ENCODE data around the gene RALA. TPM values are rescaled to one million over a fixed set of nuclear protein-coding genes. Genes with fewer than 3 reads are reported as not detected.
A peak's percentile ranks its signal among the peaks of the same experiment; 100 is the strongest.

The RALA gene
- total RNA-seq, 4 donors from 2014 or later = 20.5 to 31.0 (median 26.3) TPM

DNA sequence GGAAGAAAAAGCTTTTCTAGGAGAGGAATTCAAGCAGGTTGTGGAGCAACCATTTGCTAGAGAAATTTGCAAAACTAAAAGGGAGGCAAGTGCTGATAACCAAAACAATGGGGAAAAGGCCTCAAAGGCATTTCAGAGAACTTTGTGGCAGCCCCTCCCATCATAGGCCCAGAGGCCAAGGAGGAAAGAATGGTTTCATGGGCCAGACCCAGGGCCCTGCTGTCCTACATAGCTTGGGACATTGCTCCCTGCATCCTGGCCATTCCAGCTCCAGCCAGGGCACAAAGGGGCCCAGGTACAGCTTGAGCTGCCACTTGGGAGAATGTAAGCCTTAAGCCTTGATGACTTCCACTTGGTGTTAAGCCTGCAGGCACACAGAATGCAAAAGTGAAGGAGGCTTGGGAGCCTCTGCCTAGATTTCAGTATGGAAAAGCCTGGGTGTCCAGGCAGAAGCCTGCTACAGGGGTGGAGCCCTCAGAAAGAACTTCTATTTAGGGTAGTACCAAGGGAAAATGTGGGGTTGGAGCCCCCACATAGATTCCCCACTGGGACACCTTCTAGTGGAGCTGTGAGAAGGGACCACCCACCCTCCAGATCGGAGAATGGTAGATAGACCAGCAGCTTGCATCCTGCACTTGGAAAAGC, 91.2 kb downstream of the RALA start:
- no peak for DNase-seq
- peaks cover 0 to 6% (median 0%) of the 10 kb centered on the region in 4 donors for H3K4me1 ChIP-seq
- H3K27me3 ChIP-seq = no peaks in the 10 kb centered on the region
- TF ChIP-seq CTCF (IDR thresholded peaks at IDR 0.05) (no peak), POLR2A (IDR thresholded peaks at IDR 0.05) (no peak)
- H3K36me3 ChIP-seq = no peaks in the 10 kb centered on the region
- H3K27ac ChIP-seq = no peak overlapping the region
- H3K4me3 ChIP-seq = no peak overlapping the region
- H3K9me3 ChIP-seq = peaks cover 0 to 17% (median 6%) of the 10 kb centered on the region in 4 donors

DNA sequence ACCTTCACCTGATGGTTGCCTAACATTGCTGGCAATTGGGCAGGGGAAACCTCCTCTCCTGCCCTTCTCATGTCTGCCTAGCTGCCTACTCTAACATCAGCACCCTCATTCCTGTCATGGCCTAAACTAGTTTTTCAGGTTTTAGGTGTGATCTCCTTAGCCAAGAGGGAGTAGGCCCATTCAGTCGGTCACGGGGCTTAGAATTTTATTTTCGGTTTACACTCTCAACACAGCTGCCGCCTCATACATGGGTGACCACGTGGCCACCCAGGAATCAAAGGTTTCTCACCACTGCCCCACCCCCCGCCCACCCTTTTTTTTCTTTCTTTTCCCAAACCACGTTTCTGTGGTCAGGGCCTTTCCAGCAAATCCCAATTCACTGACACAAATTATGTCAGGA, 97.2 kb downstream of the RALA start:
- Histone ChIP-seq H3K27ac (peak overlapping the region in 1 of 4 donors; percentile 62), H3K4me3 (no peak overlapping the region), H3K4me1 (no peaks in the 10 kb centered on the region), H3K27me3 (no peaks in the 10 kb centered on the region), H3K36me3 (no peaks in the 10 kb centered on the region), H3K9me3 (no peaks in the 10 kb centered on the region)
- DNase-seq = peak in 2 of 3 donors; percentile 57 to 59
- TF ChIP-seq CTCF (IDR thresholded peaks at IDR 0.05) = no peak

GRCh38 chr7:39721345-39721744, 98.0 kb downstream of the RALA start:
- Histone ChIP-seq H3K4me1 (no peaks in the 10 kb centered on the region), H3K27me3 (no peaks in the 10 kb centered on the region), H3K4me3 (no peak overlapping the region), H3K27ac (no peak overlapping the region), H3K36me3 (no peaks in the 10 kb centered on the region), H3K9me3 (no peaks in the 10 kb centered on the region)
- DNase-seq = no peak
- TF ChIP-seq CTCF (IDR thresholded peaks at IDR 0.05) (no peak), POLR2A (IDR thresholded peaks at IDR 0.05) (no peak)

DNA sequence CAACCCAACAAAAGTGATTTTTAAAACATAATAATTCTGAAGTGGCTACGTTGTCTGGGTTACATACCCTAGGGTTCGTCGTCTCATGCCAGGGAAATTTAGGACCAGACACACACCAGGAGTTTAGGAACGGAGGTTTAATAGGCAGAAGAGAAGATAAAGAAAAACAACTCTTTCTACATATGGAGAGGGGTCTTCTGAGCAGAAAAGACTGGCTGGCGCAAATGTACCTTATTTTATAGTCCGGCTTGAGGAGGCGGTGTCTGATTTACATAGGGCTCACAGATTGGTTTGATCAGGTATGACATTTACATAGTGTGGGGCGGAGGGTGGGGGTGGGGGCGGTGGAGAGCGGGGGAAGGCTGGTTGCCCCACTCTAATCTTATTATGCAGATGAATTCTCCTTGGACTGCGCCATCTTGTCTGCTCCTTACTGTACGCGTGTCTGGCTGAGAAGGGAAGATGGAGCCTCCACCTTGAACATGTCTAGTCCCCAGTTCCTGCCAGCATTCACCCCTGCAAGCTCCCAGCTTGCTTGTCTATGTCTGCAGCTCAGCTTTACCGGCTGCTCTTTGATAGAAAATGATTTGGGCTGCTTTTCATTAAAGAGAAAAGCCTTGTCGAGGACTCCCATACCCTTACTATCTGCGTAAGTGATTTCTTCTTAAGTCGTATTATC, 98.7 kb downstream of the RALA start:
- no peaks in the 10 kb centered on the region for H3K36me3 ChIP-seq
- no peaks in the 10 kb centered on the region for H3K27me3 ChIP-seq
- H3K9me3 ChIP-seq = no peaks in the 10 kb centered on the region
- no peak for DNase-seq
- no peak overlapping the region for H3K27ac ChIP-seq
- H3K4me1 ChIP-seq = no peaks in the 10 kb centered on the region
- TF ChIP-seq POLR2A (IDR thresholded peaks at IDR 0.05) (no peak), CTCF (IDR thresholded peaks at IDR 0.05) (no peak)
- H3K4me3 ChIP-seq = no peak overlapping the region

DNA sequence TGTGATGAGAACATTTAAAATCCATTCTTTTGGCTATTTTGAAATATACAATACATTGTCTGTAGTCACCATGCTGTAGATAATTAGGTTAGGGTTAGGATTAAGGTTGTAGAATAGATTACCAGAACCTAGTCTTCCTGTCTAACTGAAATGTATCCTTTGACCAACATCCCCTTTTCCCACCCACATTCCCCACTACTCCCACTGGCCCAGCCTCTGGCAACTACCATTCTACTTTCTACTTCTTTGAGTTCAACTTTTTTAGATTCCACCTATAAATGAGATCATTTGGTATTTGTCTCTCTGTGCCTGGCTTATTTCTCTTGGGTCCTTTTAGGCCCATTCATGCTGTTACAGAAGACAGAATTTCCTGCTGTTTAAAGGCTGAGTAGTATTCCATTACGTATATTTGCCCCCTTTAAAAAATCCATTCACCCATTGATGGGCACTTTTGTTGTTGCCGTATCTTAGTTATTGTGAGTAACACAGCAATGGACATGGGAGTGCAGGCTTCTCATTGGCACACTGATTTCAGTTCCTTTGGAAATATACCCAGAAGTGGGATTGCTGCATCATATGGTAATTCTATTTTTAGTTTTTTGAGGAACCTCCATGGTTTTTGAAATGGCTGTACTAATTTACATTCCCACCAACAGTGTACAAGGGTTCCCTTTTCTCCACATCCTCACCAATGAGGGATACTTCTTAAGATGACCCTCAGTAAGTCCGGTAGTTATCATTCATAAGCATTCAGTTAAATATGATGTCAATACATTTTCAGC, 104.0 kb downstream of the RALA start:
- Histone ChIP-seq H3K36me3 (no peaks in the 10 kb centered on the region), H3K27me3 (no peaks in the 10 kb centered on the region)
- no peak for TF ChIP-seq CTCF (IDR thresholded peaks at IDR 0.05)
- TF ChIP-seq POLR2A (IDR thresholded peaks at IDR 0.05) = no peak

More for the DNA sequence above, 104.0 kb downstream of the RALA start:
- no peak overlapping the region for H3K4me3 ChIP-seq
- peaks cover 0 to under 1% (median 0%) of the 10 kb centered on the region in 4 donors for H3K4me1 ChIP-seq
- no peak overlapping the region for H3K27ac ChIP-seq
- DNase-seq = no peak
- H3K9me3 ChIP-seq = no peaks in the 10 kb centered on the region

Measured in Peyer's patch (tissue), 4 donors.